HG03342 (cell line): Measurements from ENCODE around the gene PRIM2.
"Not testable (repeated sequence)": the region's sequence is repeated elsewhere in the genome, so short reads cannot be mapped to it uniquely, and the experiment has no call there.

Source experiments
- ATAC-seq: cut with Tn5 transposase; IDR thresholded peaks from one replicate; pipeline ENCODE4 v1.9.1; 2021; ENCODE audit warnings: mild to moderate bottlenecking, moderate library complexity; ENCODE audit not compliant: unreplicated experiment

Gene PRIM2

GRCh38 chr6:57359766-57360165 lies 42.3 kb downstream of the PRIM2 start:
- ATAC-seq, result not testable (repeated sequence)

- ATAC-seq, result not testable (repeated sequence)
Measured at GRCh38 chr6:57362340-57362739, 44.9 kb downstream of the PRIM2 start.

- ATAC-seq, result not testable (repeated sequence)
Measured at GRCh38 chr6:57365076-57365583, 47.7 kb downstream of the PRIM2 start.

GRCh38 chr6:57368965-57369731 lies 51.7 kb downstream of the PRIM2 start:
- not testable (repeated sequence) for ATAC-seq

DNA sequence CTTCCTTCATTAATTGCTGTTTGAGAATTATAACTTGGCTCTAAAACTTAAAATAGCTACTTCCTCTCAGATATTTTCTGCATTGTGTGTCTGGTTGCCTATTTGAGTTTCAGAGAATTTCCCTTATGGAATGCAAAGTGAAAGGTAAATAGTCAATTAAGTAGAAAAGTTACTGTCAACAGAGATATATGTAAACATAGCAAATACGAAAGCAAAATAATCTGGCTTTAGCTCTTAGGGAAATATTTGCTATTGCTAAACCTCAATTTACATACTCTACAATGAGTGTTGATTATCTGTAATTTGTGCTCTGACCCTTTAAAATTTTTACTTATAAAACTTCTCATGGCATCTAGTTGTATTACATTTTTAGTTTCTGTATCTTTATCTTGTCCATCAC lies 54.3 kb downstream of the PRIM2 start:
- not testable (repeated sequence) for ATAC-seq

GRCh38 chr6:57374764-57375163 lies 57.3 kb downstream of the PRIM2 start:
- ATAC-seq, result not testable (repeated sequence)

DNA sequence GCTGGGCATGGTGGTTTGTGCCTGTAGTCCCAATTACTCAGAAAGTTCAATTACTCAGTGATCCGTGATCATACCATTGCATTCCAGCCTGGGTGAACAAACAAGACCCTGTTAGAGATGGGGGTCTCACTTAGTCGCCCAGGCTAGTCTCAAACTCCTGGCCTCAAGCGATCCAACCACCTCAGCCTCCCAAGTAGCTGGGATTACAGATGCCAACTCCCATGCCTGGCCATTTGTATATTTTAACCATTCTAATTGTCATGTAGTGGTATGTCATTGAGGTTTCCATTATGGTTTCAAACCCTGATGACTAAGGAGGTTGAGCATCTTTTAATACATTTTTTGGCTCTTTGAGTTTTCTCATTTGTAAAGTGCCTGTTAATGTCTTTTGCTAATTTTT lies 58.7 kb downstream of the PRIM2 start:
- not testable (repeated sequence) for ATAC-seq

DNA sequence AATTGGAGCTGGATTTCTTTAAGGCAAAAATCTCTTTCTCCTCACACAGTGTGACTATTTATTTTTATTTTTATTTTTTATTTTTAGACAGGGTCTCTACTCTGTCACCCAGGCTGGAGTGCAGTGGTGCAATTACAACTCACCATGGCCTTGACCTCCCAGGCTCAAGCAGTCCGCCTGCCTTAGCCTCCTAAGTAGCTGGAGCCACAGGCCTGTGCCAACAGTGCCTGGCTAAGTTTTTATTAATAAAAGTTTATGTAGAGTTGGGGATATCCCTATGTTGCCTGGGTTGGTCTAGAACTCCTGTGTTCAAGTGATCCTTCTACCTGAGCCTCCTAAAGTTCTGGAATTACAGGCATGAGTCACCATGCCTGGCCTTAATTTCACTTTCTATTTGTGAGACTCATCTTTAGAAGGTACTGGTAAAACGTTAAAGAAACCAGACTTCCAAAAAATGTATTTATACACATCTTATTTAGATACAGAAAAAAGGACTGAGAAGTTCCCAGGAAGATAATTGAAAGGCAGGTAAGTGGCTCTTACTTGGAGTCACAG lies 71.7 kb downstream of the PRIM2 start:
- ATAC-seq, result peak; percentile 52

GRCh38 chr6:57390818-57391217 lies 73.4 kb downstream of the PRIM2 start:
- not testable (repeated sequence) for ATAC-seq

- ATAC-seq, result not testable (repeated sequence)
Measured at GRCh38 chr6:57392047-57392446, 74.6 kb downstream of the PRIM2 start.

DNA sequence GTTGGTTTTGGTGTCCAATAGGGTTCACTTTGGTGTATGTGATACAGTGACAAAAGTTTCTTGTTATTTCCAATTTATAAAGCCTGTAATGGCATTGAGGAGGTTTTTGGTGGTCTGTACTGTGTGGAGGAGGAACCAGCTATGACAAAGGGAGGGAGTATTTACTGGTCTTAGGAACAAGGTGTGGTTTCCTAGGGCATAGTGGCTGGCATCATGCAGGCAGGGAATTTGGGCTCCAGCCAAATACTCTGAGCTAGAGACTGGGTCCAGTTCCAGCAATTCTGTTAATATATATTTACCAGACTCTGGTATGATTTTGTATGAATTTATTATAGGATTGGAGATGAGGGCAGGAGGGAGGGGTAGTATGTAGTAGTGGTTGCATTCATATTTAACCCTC lies 101.9 kb downstream of the PRIM2 start:
- not testable (repeated sequence) for ATAC-seq

- ATAC-seq, result peak; percentile 46
Measured at GRCh38 chr6:57421503-57421902, 104.1 kb downstream of the PRIM2 start.

DNA sequence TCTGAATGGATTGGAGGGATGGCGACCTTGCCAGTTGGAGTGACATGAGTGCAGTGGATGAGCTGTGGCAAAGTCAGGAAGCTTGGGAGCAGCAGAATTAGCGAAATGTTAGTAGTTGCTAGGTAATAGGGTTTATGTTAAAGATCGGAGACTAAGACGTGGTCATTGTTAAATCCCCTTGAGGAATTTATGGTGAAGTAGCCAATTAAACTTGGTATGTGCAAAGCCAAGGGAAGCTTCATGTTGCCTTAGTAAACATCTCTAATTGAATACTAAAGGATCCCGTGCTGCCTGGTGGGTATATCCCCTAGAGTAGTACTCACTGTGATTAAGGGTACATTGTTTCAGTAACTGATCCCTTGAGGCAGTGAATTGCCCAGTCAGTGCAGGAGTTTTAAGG lies 106.0 kb downstream of the PRIM2 start:
- ATAC-seq, result no peak

DNA sequence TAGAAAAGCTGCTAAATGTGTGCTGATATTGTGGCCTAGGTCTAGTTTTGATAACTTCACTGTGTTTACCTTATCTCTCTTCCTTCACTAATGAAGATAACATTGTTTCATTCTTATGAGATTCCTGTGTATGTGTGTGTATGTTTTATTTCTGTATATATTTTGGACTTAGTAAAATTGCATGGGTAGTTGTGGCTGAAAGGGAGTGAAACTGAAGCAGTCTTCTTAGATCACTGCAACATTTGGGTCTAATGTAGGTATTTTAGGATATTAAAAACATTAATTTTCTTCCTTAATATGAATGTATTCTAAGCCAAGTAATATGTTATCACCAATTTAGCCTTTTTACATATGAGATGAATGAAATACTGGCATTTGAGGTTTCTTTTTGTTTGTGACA lies 114.3 kb downstream of the PRIM2 start:
- not testable (repeated sequence) for ATAC-seq

GRCh38 chr6:57432157-57432556 lies 114.7 kb downstream of the PRIM2 start:
- ATAC-seq, result no peak

DNA sequence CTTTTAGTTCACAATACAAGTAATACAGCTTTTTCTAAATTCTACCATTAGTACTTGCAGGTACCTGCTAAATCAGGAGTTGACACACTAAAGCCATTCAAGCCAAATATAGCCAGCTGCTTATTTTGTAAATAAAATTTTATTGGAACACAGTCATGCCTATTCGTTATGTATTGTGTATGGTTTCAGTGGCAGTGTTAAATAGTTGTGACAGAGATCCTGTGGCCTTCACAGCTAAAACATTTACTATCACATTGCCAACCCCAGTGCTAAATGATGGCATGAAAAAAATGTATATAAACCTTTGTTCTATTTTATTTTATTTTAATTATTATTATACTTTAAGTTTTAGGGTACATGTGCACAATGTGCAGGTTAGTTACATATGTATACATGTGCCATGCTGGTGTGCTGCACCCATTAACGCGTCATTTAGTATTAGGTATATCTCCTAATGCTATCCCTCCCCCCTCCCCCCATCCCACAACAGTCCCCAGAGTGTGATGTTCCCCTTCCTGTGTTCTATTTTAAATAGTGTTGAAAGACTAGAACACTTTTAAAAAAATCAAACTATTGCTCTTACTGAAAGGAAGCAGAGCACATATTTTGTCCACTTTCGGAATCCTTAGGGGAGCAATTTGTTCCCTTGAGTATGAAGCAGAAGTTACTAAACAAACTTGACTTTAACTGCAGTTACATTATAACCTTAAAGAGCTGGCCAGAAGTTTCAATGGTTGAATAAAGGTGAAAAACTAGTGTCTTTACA lies 115.7 kb downstream of the PRIM2 start:
- ATAC-seq, result no peak

DNA sequence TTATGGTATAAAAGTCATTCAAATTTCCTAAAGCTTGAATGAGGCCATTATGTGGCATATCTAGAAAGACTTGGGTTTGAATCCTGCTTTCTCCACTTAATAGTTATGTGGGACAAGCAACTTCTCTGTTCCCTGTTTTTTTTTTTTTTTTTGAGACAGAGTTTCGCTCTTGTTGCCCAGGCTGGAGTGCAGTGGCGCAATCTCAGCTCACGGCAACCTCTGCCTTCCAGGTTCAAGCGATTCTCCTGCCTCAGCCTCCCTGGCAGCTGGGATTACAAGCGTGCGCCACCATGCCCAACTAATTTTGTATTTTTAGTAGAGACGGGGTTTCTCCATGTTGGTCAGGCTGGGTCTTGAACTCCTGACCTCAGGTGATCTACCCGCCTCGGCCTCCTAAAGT lies 116.4 kb downstream of the PRIM2 start:
- not testable (repeated sequence) for ATAC-seq

DNA sequence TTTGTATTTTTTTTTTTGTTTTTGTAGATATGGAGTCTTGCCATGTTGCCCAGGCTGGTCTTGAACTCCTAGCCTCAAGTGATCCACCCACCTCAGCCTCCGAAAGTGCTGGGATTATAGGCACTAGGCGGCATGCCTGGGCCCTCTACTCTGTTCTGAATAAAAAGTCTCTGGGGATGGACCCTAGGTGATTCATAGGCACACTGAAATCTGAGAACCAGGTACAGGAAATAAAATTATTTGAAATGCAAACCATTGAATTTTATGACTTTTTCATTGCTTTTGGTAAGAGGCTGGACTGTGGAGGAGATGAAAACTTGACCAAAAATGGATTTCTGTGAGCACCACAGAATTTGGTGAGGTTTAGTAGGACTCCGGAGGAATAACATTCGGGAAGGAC lies 117.5 kb downstream of the PRIM2 start:
- no peak for ATAC-seq

GRCh38 chr6:57435475-57436160 lies 118.2 kb downstream of the PRIM2 start:
- ATAC-seq, result no peak

DNA sequence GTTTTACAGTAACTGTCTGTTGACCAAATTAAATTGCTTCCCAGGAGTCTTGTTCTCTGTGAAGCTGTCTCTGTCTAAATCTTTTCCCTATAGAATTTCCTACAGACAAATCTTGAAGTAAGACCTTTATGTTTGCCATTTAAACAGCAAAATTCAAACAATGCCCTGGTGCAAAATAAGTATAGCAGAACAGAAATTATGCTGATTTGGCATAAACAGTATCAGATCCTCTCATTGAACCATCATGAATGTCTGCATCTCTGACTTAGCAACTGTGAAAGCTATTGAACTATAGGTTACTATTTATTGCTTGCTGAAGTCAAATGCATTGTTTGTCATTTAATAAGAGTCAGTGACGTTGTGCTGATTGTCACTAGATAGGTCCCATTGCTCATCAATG lies 123.3 kb downstream of the PRIM2 start:
- ATAC-seq, result not testable (repeated sequence)

GRCh38 chr6:57442133-57442532 lies 124.7 kb downstream of the PRIM2 start:
- ATAC-seq, result not testable (repeated sequence)
